SK-N-SH treated with all-trans-retinoic acid at 6 μM for 48 hours (cell line): ENCODE results near the gene MKRN2.

ENCODE experiments used
- SNAI2 ChIP-seq: fragments of 250-450 bp; sonication (Bioruptor Pico); IDR thresholded peaks from 2 replicates; pipeline ENCODE4 v1.5.0; 2020; ENCODE audit warnings: mild to moderate bottlenecking, moderate library complexity
- ZFP3 ChIP-seq: fragments of 250-450 bp; sonication (Bioruptor Pico); IDR thresholded peaks from 2 replicates; pipeline ENCODE4 v1.5.0; 2020; ENCODE audit warnings: mild to moderate bottlenecking, moderate library complexity
- TF ChIP-seq, protein P1 (sequence below): fragments of 250-450 bp; sonication (Bioruptor Pico); IDR thresholded peaks from 2 replicates; pipeline ENCODE4 v1.8.0; 2020; ENCODE audit warnings: mild to moderate bottlenecking, moderate library complexity, borderline replicate concordance

DNA sequence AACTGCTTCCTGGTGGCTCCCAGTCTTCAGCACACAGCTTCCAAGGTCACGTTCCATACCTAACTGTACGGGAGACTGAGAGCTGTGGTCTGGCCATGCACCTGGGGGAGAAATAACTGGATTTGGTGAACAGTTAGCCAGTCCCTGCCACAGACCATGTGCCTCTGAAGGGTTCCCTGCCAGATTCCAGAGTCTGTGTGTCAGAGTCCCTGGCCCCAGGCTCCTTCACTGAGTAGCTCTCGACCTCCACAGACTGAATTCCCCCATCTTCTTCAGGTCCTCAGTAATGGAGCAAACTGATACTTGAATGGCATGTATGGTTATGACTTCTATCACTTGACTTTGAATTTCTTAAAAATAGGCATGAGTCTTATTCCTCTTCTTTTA lies 29.1 kb upstream of the MKRN2 start:
- TF ChIP-seq ZFP3 (CRISPR knock-in tag) = no peak
- TF ChIP-seq SNAI2 (CRISPR knock-in tag) = no peak
- TF ChIP-seq, protein P1, sequence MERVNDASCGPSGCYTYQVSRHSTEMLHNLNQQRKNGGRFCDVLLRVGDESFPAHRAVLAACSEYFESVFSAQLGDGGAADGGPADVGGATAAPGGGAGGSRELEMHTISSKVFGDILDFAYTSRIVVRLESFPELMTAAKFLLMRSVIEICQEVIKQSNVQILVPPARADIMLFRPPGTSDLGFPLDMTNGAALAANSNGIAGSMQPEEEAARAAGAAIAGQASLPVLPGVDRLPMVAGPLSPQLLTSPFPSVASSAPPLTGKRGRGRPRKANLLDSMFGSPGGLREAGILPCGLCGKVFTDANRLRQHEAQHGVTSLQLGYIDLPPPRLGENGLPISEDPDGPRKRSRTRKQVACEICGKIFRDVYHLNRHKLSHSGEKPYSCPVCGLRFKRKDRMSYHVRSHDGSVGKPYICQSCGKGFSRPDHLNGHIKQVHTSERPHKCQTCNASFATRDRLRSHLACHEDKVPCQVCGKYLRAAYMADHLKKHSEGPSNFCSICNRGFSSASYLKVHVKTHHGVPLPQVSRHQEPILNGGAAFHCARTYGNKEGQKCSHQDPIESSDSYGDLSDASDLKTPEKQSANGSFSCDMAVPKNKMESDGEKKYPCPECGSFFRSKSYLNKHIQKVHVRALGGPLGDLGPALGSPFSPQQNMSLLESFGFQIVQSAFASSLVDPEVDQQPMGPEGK = no peak
